ENCODE measurements around the gene RLN3.
"Not testable (repeated sequence)": the region's sequence is repeated elsewhere in the genome, so short reads cannot be mapped to it uniquely, and the experiment has no call there.

The RLN3 gene

GRCh38 chr19:13995878-13996765, 31.8 kb upstream of the RLN3 start:
- no peak for DNase-seq

GRCh38 chr19:13996928-13997630, 30.9 kb upstream of the RLN3 start:
- DNase-seq, result no peak

- DNase-seq, result no peak
These were observed 30.4 kb upstream of the RLN3 start for GRCh38 chr19:13997631-13997962.

- DNase-seq, result no peak
These were observed 29.5 kb upstream of the RLN3 start for GRCh38 chr19:13998426-13998825.

GRCh38 chr19:13999085-13999484, 28.9 kb upstream of the RLN3 start:
- no peak for DNase-seq

- DNase-seq, result no peak
These were observed 27.1 kb upstream of the RLN3 start for GRCh38 chr19:14000691-14001375.

- no peak for DNase-seq
These were observed 25.2 kb upstream of the RLN3 start for GRCh38 chr19:14002571-14003250.

GRCh38 chr19:14003251-14004055, 24.5 kb upstream of the RLN3 start:
- peak; percentile 51 for DNase-seq

- DNase-seq, result peak; percentile 79
These were observed 23.2 kb upstream of the RLN3 start for GRCh38 chr19:14004619-14005348.

- peak; percentile 95 for DNase-seq
These were observed 22.4 kb upstream of the RLN3 start for GRCh38 chr19:14005349-14006084.

GRCh38 chr19:14006085-14006765, 21.7 kb upstream of the RLN3 start, which contains the start of gene RFX1:
TSS of gene RFX1 (minus strand) at chr19:14006320. CDS start at chr19:13993843, 12,477 bp downstream.
- DNase-seq, result peak; percentile 100

- peak; percentile 93 for DNase-seq
These were observed 21.0 kb upstream of the RLN3 start for GRCh38 chr19:14006766-14007562.

- DNase-seq, result no peak
These were observed 15.5 kb upstream of the RLN3 start for GRCh38 chr19:14012378-14012915.

GRCh38 chr19:14015524-14016035, 12.4 kb upstream of the RLN3 start:
- DNase-seq, result peak; percentile 92

- DNase-seq, result no peak
These were observed 8.8 kb upstream of the RLN3 start for GRCh38 chr19:14019100-14019499.

- not testable (repeated sequence) for DNase-seq
These were observed 8.2 kb upstream of the RLN3 start for GRCh38 chr19:14019739-14020138.

GRCh38 chr19:14021474-14021873, 6.5 kb upstream of the RLN3 start:
- no peak for DNase-seq

GRCh38 chr19:14022469-14022868, 5.5 kb upstream of the RLN3 start:
- no peak for DNase-seq

All from hematopoietic multipotent progenitor cell treated with erythropoietin and hydrocortisone succinate and interleukin-3 and kit ligand, for 4 days (in vitro differentiated cells).